Activated CD4-positive, alpha-beta T cell treated with anti-CD3 and anti-CD28 coated beads, Interleukin-2, Interleukin-4, amounts not matched to agents 100 ng/mL and 50 ng/mL, durations not matched to agents 16 hours and 8 hours (primary cell): ENCODE measurements around the gene MPC1.
"Not testable (repeated sequence)": the region's sequence is repeated elsewhere in the genome, so short reads cannot be mapped to it uniquely, and the experiment has no call there.

ENCODE experiments used
- DNase-seq: peaks from one replicate; pipeline ENCODE4 v3.0.0-alpha.2; 2020; ENCODE audit warnings: low spot score

Gene MPC1

GRCh38 chr6:166381381-166381732, 1.4 kb downstream of the MPC1 start:
- DNase-seq: no peak

DNA sequence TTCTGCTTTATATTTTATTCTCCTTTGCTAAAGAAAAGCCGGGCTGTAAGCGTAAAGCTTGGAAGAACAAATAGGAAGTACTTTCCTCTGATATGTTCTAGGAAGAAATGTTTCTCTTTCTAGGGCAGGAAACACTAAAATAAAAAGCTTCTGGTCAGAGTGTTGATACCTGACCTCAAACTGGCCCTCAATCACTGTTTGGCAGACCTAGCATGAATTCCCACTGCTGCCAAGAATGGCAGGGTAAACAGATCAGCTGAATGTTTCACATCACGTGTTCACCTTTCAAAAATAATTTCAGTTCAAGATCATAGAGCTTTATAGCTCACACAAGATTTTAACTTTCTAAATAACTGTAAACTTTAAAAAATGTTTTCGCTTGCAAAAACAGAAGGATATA, 2.9 kb downstream of the MPC1 start:
- no peak for DNase-seq

GRCh38 chr6:166379103-166379586, 3.6 kb downstream of the MPC1 start:
- no peak for DNase-seq

DNA sequence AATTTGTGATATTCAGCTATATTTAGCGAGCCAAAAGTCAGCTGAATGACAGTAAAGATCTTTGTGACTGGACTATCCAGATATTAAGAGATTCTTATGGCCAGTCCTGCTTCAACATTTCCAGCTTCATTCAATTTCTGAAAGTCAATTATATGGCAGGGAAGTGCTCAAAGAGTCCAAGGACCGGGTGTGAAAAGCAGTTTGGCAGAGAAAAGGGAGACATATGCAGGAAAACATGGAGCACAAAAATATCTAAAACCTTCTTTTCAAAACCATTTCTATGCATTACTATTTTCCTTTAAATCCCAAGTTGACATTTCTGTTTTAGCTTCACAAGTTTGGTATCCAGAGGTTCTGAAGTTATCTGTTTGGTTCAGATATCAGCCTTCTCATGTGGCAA, 5.0 kb downstream of the MPC1 start:
- no peak for DNase-seq

- DNase-seq: no peak
These were observed 7.7 kb downstream of the MPC1 start for GRCh38 chr6:166375013-166375412.

- DNase-seq: no peak
These were observed 12.3 kb downstream of the MPC1 start for GRCh38 chr6:166370489-166370888.

- DNase-seq: no peak
These were observed 13.0 kb downstream of the MPC1 start for GRCh38 chr6:166369782-166370181.

DNA sequence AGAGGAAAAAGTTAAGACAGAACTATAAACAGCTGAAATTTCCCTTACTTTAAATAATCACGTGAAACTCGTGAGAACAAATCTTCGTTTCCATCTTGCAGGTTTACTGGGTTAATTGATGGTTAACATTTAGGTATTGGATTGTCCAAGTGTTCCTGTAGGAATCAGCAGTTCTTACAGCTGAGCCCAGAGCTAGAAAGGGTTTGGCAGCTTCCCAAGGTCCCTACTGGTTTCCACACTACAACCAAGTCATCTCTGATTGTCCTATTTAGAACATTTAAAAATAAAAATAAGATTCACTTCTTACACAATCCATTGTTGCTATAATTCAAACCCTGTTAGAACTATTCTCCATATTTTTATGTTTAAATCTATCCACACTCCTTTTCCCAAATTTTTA, 15.8 kb downstream of the MPC1 start:
- no peak for DNase-seq

- DNase-seq: no peak
These were observed 16.9 kb downstream of the MPC1 start for GRCh38 chr6:166365806-166366205.

DNA sequence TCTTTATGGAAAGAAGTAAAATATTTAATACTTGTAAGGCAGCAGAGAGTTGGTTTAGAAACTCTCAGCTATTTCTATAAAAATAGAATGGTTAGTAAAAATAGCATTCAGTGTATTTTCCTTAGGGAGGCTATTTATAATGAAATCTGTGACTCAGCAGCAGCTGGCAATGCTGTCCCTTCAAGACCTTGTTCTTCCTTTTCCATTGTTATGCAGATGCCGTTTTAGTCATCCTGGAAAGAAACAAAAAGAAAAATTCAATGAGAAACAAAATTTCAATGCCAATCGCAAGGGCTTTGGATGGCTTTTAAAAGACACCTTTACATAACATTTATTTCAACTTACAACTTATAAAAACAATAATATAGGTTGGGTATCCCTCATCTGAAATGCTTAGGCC, 17.5 kb downstream of the MPC1 start:
- DNase-seq: no peak

DNA sequence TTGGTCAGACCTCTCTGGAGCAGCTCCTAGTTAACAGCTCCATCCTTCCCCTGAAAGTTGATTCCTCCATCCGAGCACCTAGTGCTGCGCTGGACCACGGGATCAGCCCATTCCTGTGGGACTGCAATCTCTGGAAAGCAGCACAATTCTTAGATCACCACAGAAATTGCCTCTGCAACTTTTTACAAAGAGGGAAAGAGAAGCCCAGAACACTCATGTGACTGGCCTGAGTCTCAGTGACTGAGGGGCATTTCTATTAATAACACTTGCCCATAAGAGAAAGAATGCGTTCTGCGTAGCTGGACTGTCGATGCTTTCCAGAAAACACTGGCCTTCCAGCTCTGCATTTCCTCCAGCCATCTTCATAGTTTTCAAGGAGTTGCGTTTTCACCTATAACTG, 18.3 kb downstream of the MPC1 start:
- no peak for DNase-seq

- DNase-seq: not testable (repeated sequence)
These were observed 20.3 kb downstream of the MPC1 start for GRCh38 chr6:166362427-166362826.

GRCh38 chr6:166361077-166361429, 21.7 kb downstream of the MPC1 start:
- no peak for DNase-seq

- DNase-seq: no peak
These were observed 22.3 kb downstream of the MPC1 start for GRCh38 chr6:166360243-166361076.

DNA sequence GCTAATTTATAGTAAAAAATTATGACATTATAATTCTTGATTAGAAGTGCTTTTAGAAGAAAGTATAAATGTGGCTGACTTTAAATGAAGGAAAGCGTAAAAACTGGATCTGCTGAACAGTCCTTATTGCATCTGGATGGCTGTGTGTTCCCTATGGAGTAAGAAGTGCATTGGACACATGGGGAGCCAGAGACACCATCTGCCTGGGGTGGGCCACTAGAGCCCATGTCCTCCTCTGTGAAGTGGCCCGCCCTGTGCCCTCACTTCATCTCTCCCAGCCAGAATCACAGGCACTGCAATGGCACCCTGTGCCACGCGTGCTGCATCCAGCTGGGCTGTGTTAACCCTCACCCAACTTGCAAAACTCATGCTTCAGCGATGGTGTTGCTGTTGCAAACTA, 27.2 kb downstream of the MPC1 start:
- no peak for DNase-seq

GRCh38 chr6:166354965-166355364, 27.8 kb downstream of the MPC1 start:
- DNase-seq: no peak

GRCh38 chr6:166354143-166354542, 28.6 kb downstream of the MPC1 start:
- no peak for DNase-seq

GRCh38 chr6:166353507-166353906, 29.2 kb downstream of the MPC1 start:
- no peak for DNase-seq

DNA sequence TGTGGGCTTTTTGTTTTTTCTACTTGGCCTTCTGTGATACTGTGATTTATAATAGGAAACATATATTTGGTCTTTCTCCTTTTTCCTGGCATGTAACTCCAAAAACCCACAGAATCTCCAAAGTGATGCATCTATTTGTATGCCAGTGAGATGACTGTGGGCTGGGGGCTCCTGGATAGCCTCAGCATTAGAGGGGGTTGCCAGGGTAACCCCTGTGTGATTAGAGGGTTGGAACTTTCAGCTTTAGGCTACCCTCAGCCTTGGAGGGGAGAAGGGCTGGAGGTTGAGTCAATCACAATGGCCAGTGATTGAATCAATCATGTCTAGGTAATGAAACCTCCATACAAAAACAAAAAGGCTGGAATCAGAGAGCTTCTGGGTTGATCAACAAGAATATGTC, 29.8 kb downstream of the MPC1 start:
- no peak for DNase-seq

DNA sequence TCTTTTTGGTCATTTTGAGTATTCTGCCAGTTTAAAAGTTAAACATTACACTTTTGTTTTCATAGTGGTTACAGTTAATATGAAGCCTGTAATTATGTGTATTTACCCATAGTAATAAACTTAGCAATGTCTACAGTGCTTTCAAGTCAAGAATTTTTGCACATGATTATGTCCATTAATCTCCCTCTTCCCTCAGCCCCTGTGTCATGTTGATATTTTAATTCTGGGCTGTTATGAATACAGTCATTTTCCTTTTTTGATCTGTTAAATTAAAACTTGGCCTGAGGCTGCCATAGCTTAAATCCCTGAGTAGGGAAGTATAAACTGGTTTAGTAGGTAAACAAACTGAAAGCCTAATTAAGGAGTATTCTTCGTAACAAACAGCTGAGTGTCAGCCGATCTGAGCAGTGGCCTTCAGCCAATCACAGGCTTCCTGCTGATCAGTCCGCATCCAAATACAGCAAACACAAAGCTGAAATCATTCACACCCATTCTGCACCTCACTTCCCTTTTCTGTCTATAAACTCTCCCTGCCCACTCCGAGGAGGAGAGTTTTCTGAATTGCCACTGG, 30.9 kb downstream of the MPC1 start:
- DNase-seq: no peak

- DNase-seq: no peak
These were observed 34.3 kb downstream of the MPC1 start for GRCh38 chr6:166348305-166348949.

GRCh38 chr6:166346965-166347364, 35.8 kb downstream of the MPC1 start:
- no peak for DNase-seq

DNA sequence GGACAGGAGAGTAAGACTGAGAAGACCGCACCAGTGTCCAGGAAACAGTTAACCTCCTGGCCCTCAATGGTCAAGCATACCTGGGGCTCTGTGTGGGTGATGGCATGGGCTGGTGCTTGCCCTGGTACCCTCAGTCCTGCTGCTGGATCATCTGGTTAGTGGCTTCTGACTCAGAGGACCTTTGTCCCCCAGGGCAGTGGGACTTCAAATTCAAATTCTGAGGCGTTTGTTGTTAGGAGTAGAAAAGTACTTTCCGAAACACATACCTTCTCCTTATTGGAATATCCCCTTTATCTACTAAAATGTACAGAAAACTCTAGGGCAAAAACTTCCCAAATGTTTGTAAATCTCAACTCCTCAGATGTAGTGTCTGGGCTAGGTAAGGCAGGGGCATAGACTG, 36.3 kb downstream of the MPC1 start:
- DNase-seq: no peak
